Endothelial cell of umbilical vein (primary cell): ENCODE measurements around the gene GSG1L.

Experiments
- CTCF ChIP-seq, 2 donors: IDR thresholded peaks; 1 replicate in 1 of 2; 2 replicates in 1 of 2; pipeline ENCODE4 v1.5.1; 2011; ENCODE audit warnings: low read length in 2 of 2, mild to moderate bottlenecking in 2 of 2, moderate library complexity in 2 of 2, control low read depth in 1 of 2, inconsistent platforms in 1 of 2, low read depth in 1 of 2; ENCODE audit not compliant: insufficient read depth in 1 of 2; ENCODE audit errors: extremely low read depth in 1 of 2
- EZH2 ChIP-seq: IDR thresholded peaks from 2 replicates; pipeline ENCODE4 v1.6.1; 2012; ENCODE audit warnings: borderline replicate concordance, low read depth, mild to moderate bottlenecking, moderate library complexity, low read length, inconsistent platforms; ENCODE audit not compliant: severe bottlenecking
- FOS ChIP-seq: IDR thresholded peaks from 2 replicates; pipeline ENCODE4 v1.6.1; 2011; ENCODE audit warnings: mild to moderate bottlenecking, low read length, moderate library complexity, borderline replicate concordance; ENCODE audit not compliant: insufficient read depth
- JUN ChIP-seq: IDR thresholded peaks from 2 replicates; pipeline ENCODE4 v1.6.1; 2011; ENCODE audit warnings: borderline replicate concordance, low read depth; ENCODE audit not compliant: insufficient read length, insufficient read depth
- MAX ChIP-seq: IDR thresholded peaks from 2 replicates; pipeline ENCODE4 v1.6.1; 2011; ENCODE audit not compliant: insufficient read depth, insufficient read length
- MYC ChIP-seq: IDR thresholded peaks from one replicate; pipeline ENCODE4 v1.6.1; 2011; ENCODE audit warnings: mild to moderate bottlenecking, low read depth, low read length
- POLR2A ChIP-seq: IDR thresholded peaks from 2 replicates; pipeline ENCODE4 v1.6.1; 2012; ENCODE audit warnings: low read depth, mild to moderate bottlenecking, control low read depth, low read length
- POLR2AphosphoS5 ChIP-seq: IDR thresholded peaks from 2 replicates; pipeline ENCODE4 v1.6.1; 2012; ENCODE audit warnings: low read depth, mild to moderate bottlenecking, control low read depth, low read length, moderate library complexity; ENCODE audit not compliant: insufficient read depth

GRCh38 chr16:28062261-28062846 is 1.2 kb downstream of the GSG1L start:
- TF ChIP-seq CTCF (IDR thresholded peaks at IDR 0.05; ENCODE audit: extremely low read depth in 1 of 2, insufficient read depth in 1 of 2, low read depth in 1 of 2, low read length in 2 of 2) (no peak), POLR2A (no peak), POLR2AphosphoS5 (no peak), EZH2 (no peak), MAX (no peak), FOS (no peak), JUN (no peak), MYC (no peak)
